HUES64 (cell line): ENCODE results near the gene CYBRD1.

Source experiments
- H3K27ac ChIP-seq: 2 replicates; pipeline ENCODE4 v1.7.0; 2013; ENCODE audit warnings: low read depth, low read length, inconsistent platforms
- H3K27me3 ChIP-seq: 2 replicates; pipeline ENCODE4 v1.6.1; 2013; ENCODE audit warnings: mild to moderate bottlenecking, low read length; ENCODE audit not compliant: insufficient read depth
- H3K36me3 ChIP-seq: 2 replicates; pipeline ENCODE4 v1.6.1; 2013; ENCODE audit warnings: mild to moderate bottlenecking, low read length; ENCODE audit not compliant: insufficient read depth
- H3K4me1 ChIP-seq: 2 replicates; pipeline ENCODE4 v1.6.1; 2013; ENCODE audit warnings: mild to moderate bottlenecking, low read length, moderate library complexity; ENCODE audit not compliant: insufficient read depth
- H3K4me3 ChIP-seq: 2 replicates; pipeline ENCODE4 v1.5.1; 2013; ENCODE audit warnings: mild to moderate bottlenecking, low read length, moderate library complexity
- H3K9ac ChIP-seq: 2 replicates; pipeline ENCODE4 v1.6.1; 2013; ENCODE audit warnings: mild to moderate bottlenecking, low read depth, low read length
- H3K9me3 ChIP-seq: 2 replicates; pipeline ENCODE4 v1.6.1; 2013; ENCODE audit warnings: low read depth, low read length; ENCODE audit not compliant: insufficient read depth
- WGBS: fragments of 150-250, 120-280 bp; methylation state at CpG from one replicate; pipeline ENCODE4 v1.1.7; 2013; ENCODE audit warnings: missing lambda C conversion rate; 5-methylcytosine and 5-hydroxymethylcytosine counted together

The CYBRD1 gene

DNA sequence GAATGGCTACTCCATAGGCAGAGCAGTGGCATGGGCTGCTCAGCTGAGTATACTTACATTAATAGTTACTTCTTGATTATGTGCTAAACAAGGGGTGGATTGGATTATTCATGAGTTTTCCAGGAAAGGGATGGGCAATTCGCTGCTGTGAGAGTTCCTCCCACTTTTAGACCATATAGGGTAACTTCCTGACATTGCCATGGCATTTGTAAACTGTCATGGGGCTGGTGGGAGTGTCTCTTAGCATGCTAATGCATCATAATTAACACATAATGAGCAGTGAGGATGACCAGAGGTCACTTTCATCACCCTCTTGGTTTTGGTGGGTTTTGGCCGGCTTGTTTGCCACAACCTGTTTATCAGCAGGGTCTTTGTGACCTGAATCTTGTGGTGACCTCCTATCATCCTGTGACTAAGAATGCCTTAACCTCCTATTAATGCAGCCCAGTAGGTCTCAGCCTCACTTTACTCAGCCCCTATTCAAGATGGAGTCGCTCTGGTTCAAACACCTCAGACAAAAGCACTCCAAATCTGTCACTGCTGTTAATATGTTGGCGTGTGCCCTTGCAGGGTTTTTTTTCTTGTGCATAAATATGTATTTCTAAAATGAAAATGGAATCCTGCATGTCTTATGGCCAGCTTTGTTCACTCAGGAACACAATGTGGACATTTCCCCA, 56.0 kb downstream of the CYBRD1 start:
- Histone ChIP-seq H3K4me1 (no peaks in the 10 kb centered on the region), H3K9ac (no peak overlapping the region), H3K9me3 (no peaks in the 10 kb centered on the region), H3K27me3 (0 out of 2 replicates have a peak, but pooled peaks cover under 1% of the 10 kb centered on the region), H3K36me3 (no peaks in the 10 kb centered on the region), H3K27ac (no peak overlapping the region), H3K4me3 (no peak overlapping the region)
- 85% methylated on average over 3 of the region's 4 CpGs for WGBS

DNA sequence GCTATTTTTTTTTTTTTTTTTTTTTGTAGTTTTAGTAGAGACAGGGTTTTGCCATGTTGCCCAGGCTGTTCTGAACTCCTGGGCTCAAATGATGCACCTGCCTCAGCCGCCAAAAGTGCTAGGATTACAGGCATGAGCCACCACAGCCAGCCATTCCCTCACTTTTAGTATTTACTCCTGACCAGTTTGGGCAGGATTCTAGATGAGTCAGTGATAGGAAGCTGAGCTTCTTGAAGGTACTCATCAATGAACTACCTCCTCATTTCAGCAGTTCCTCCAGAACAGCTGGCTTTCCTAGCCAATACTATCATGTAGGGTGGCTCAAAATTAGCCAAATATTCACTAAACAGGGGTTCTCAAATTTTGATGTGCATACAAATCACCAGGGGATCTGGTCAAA, 57.2 kb downstream of the CYBRD1 start:
- Histone ChIP-seq H3K4me3 (no peak overlapping the region), H3K27me3 (no peaks in the 10 kb centered on the region), H3K9me3 (no peaks in the 10 kb centered on the region), H3K9ac (no peak overlapping the region), H3K4me1 (no peaks in the 10 kb centered on the region), H3K27ac (no peak overlapping the region), H3K36me3 (no peaks in the 10 kb centered on the region)
- 88% methylated on average over 1 of the region's 1 CpG for WGBS

DNA sequence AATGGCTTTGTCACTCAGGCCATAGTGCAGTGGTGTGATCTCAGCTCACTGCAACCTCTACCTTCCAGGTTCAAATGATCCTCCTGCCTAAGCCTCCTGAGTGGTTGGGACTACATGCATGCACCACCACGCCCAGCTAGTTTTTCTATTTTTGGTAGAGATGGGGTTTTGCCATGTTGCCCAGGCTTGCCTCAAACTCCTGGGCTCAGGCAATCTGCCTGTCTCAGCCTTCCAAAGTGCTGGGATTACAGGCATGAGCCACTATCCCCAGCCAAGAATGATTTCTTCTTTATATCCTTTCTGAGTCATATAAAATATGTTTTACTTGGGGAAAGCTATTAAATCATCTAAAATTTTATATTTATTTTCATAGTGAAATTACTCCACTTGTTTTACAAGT, 61.3 kb downstream of the CYBRD1 start:
- H3K27me3 ChIP-seq: no peaks in the 10 kb centered on the region
- no peak overlapping the region for H3K9ac ChIP-seq
- H3K27ac ChIP-seq: no peak overlapping the region
- no peaks in the 10 kb centered on the region for H3K9me3 ChIP-seq
- H3K4me1 ChIP-seq: no peaks in the 10 kb centered on the region
- 83% methylated on average over 1 of the region's 1 CpG for WGBS
- H3K36me3 ChIP-seq: no peaks in the 10 kb centered on the region
- no peak overlapping the region for H3K4me3 ChIP-seq

DNA sequence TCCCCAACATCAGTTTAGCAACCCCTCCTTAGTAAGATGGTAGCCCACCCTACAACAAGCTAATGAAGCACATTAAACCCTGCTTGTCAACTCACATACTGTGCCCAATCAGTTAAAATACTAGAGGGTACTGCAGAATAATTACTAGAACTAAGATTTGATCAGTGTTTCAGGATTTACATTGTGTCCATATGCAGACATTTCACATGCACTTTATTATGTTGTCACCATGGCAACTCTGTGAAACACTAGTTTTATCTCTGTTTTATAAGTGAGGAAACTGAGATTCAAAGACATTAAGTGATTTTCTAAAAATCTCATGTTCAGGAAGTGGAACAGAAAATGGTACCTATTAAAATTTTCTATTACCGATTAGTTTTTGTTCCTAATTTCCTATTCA, 61.7 kb downstream of the CYBRD1 start:
- WGBS: no CpG with 5 or more reads among the region's 1 CpG
- H3K27ac ChIP-seq: no peak overlapping the region
- H3K9ac ChIP-seq: no peak overlapping the region
- no peak overlapping the region for H3K4me3 ChIP-seq
- no peaks in the 10 kb centered on the region for H3K9me3 ChIP-seq
- no peaks in the 10 kb centered on the region for H3K4me1 ChIP-seq
- no peaks in the 10 kb centered on the region for H3K27me3 ChIP-seq
- H3K36me3 ChIP-seq: no peaks in the 10 kb centered on the region

DNA sequence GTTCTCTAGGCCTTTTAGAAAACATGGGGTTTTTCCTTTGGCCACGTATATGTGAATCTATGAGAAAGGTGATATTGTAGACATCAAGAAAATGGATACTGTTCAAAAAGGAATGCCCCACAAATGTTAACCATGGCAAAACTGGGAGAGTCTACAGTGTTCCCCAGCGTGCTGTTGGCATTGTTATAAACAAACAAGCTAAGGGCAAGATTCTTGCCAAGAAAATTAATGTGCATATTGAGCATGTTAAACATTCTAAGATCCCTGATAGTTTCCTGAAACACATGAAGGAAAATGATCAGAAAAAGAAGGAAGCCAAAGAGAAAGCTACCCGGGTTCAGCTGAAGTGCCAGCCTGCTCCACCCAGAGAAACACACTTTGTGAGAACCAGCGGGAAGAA, 64.9 kb downstream of the CYBRD1 start:
- H3K9me3 ChIP-seq: no peaks in the 10 kb centered on the region
- H3K36me3 ChIP-seq: no peaks in the 10 kb centered on the region
- H3K27ac ChIP-seq: no peak overlapping the region
- WGBS: 94% methylated on average over 4 of the region's 4 CpGs
- H3K4me1 ChIP-seq: no peaks in the 10 kb centered on the region
- no peaks in the 10 kb centered on the region for H3K27me3 ChIP-seq
- no peak overlapping the region for H3K9ac ChIP-seq
- no peak overlapping the region for H3K4me3 ChIP-seq

DNA sequence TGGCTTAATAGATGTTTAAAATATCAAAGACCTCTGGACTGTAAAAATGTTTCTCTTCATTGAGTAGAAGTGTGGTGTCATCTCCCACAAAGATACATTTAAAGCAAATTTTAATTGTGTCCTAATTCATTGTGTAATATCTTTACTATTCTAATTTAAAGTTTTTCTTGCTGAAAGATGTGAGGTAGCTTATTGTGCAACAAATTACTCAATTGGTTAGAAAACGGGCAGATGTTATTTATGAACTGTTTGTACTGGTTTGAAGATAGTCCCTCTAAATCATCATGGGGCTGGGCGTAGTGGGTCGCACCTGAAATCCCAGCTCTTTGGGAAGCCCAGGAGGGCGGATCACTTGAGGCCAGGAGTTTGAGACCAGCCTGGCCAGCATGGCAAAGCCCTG, 65.3 kb downstream of the CYBRD1 start:
- 89% methylated on average over 4 of the region's 4 CpGs for WGBS

DNA sequence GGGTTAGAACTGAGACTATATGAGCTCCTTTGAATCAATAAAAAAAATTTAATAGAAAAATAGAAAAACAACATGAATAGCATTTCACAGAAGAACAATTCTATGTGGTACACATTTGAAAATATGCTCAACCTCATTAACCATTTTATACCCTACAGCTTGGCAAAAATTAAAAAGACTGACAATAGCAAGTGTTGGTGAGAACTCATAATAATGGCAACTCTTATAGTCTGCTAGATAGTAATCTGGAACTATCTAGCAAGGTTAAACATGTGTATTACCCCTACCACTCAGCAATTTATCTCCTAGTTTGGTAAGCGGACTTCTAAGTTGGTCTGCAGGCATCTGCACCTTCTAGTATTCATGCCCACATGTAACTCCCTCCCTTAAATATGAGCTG, 67.8 kb downstream of the CYBRD1 start:
- H3K36me3 ChIP-seq: no peaks in the 10 kb centered on the region
- 82% methylated on average over 1 of the region's 1 CpG for WGBS
- no peak overlapping the region for H3K27ac ChIP-seq
- no peak overlapping the region for H3K9ac ChIP-seq
- no peak overlapping the region for H3K4me3 ChIP-seq
- no peaks in the 10 kb centered on the region for H3K9me3 ChIP-seq
- no peaks in the 10 kb centered on the region for H3K27me3 ChIP-seq
- H3K4me1 ChIP-seq: no peaks in the 10 kb centered on the region

More for the DNA sequence above, 65.3 kb downstream of the CYBRD1 start:
- Histone ChIP-seq H3K27ac (no peak overlapping the region), H3K9ac (no peak overlapping the region), H3K27me3 (no peaks in the 10 kb centered on the region), H3K36me3 (no peaks in the 10 kb centered on the region), H3K9me3 (no peaks in the 10 kb centered on the region), H3K4me3 (no peak overlapping the region), H3K4me1 (no peaks in the 10 kb centered on the region)

DNA sequence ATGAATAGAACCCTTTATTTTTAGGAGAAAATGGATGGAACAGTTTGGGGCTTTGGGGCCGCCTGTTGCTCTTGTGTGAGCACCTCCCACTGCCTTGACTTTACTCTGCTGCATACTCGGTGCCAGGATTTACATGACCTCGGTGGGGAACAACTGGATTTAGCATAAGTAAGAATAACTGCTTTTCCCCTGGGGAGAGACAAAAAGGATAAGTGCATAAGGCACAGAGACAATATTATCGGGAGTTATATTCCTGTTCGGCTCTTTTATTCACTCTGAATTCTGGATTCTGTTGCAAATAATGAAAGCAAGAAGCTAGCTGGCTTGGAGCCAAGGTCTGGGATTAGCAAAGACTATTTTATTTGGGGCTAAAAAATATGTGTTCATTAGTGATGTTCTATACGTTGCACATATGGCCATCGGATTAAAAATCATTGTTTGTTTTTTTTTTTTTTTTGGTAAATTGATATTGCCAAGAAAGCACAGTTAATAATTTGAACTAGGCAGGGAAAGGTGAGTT, 69.8 kb downstream of the CYBRD1 start:
- Histone ChIP-seq H3K36me3 (no peaks in the 10 kb centered on the region), H3K27ac (no peak overlapping the region), H3K27me3 (no peaks in the 10 kb centered on the region), H3K9me3 (no peaks in the 10 kb centered on the region), H3K4me1 (no peaks in the 10 kb centered on the region), H3K9ac (no peak overlapping the region), H3K4me3 (no peak overlapping the region)
- WGBS: 63% methylated on average over 7 of the region's 7 CpGs

DNA sequence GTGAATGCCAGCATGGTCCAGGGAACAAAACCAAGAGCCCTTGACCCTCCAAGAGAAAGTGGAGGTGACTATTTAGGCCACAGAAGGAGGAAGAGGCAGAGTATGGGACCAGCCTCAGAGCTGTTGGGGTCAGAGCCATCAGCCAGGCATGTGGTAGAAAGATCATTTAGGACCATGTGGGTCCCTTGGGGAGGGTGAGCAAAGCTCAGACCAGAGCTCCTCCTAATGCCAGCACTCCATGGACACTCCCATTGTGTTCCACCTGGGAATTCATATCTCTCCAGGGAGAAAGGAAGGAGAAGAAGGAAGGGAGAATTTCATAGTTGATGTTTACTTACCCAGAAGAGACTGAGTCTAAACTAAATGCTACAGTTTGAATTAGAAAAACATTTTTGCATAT, 73.2 kb downstream of the CYBRD1 start:
- Histone ChIP-seq H3K9me3 (no peaks in the 10 kb centered on the region), H3K27me3 (no peaks in the 10 kb centered on the region), H3K9ac (no peak overlapping the region), H3K27ac (no peak overlapping the region), H3K4me1 (no peaks in the 10 kb centered on the region), H3K36me3 (no peaks in the 10 kb centered on the region), H3K4me3 (no peak overlapping the region)

DNA sequence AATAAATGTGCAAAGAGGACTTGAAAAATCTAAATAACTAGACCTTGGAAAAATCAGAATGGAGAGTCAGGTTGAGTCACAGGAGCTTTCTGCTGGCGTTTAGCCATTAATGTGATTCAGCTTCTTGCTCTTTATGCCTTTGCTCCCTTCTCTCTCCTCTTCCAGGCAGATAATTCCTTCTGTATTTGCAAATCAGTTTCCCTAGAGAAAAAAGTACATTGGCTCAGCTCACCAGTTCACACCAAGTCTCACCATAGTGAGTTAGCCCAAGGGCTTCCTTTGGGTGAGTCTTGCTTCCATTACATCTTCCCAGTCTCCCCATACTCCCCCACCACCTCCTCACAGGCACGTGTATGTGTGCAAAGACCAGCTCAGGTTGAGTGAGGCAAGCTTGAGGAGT, 73.6 kb downstream of the CYBRD1 start:
- 96% methylated on average over 2 of the region's 2 CpGs for WGBS
- Histone ChIP-seq H3K27me3 (no peaks in the 10 kb centered on the region), H3K9ac (no peak overlapping the region), H3K36me3 (no peaks in the 10 kb centered on the region), H3K4me1 (no peaks in the 10 kb centered on the region), H3K27ac (no peak overlapping the region), H3K9me3 (no peaks in the 10 kb centered on the region), H3K4me3 (no peak overlapping the region)

DNA sequence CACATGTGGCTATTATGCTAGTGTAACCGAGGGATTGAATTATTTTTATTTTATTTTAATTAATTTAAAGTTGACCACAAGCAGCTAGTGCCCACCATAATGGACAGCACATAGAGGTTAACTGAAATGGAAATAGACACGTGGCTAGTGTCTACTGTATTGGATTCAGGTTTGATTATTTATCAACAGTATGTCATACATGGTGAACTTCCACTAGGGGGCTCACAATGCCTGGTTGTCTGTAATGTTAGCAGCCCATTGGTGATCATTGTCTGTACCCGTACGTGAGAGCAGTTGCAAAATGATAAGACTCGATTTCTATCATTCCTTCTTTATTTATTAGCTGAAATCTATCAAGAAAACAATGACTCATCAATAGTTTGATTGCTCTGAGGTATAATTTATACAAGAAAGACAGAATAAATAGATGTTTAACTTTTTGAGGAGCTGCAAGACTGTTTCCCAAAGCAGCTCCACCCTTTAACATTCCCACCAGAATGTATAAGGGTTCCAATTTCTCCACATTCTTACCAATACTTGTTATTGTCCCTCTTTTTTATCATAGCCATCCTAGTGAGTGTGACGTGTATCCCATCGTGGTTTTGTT, 76.5 kb downstream of the CYBRD1 start:
- H3K27ac ChIP-seq: no peak overlapping the region
- H3K9ac ChIP-seq: no peak overlapping the region

More for the DNA sequence above, 76.5 kb downstream of the CYBRD1 start:
- 46% methylated on average over 5 of the region's 7 CpGs for WGBS
- H3K4me3 ChIP-seq: no peak overlapping the region
- H3K36me3 ChIP-seq: no peaks in the 10 kb centered on the region
- no peaks in the 10 kb centered on the region for H3K9me3 ChIP-seq
- no peaks in the 10 kb centered on the region for H3K4me1 ChIP-seq
- H3K27me3 ChIP-seq: no peaks in the 10 kb centered on the region
